GM12873 (cell line): ENCODE results near the gene RCOR1.
A peak's percentile ranks its signal among the peaks of the same experiment; 100 is the strongest.

Experiments used
- CTCF ChIP-seq: IDR thresholded peaks from 2 replicates; pipeline ENCODE4 v1.5.1; 2012; ENCODE audit warnings: low read depth, mild to moderate bottlenecking, moderate library complexity, low read length, control low read depth; ENCODE audit not compliant: insufficient read depth; ENCODE audit errors: missing control alignments

The RCOR1 gene

GRCh38 chr14:102593061-102593824 lies 794 bp downstream of the RCOR1 start:
- peak; percentile 47 for TF ChIP-seq CTCF

GRCh38 chr14:102593825-102594137 lies 1.3 kb downstream of the RCOR1 start:
- TF ChIP-seq CTCF = no peak

- peak; percentile 88 for TF ChIP-seq CTCF
These were observed 2.2 kb downstream of the RCOR1 start for GRCh38 chr14:102594514-102595175.

GRCh38 chr14:102601378-102601925 lies 9.0 kb downstream of the RCOR1 start:
- TF ChIP-seq CTCF = no peak

- TF ChIP-seq CTCF = no peak
These were observed 10.2 kb downstream of the RCOR1 start for GRCh38 chr14:102602421-102603292.

GRCh38 chr14:102603293-102603907 lies 11.0 kb downstream of the RCOR1 start:
- TF ChIP-seq CTCF = no peak

- no peak for TF ChIP-seq CTCF
These were observed 11.7 kb downstream of the RCOR1 start for GRCh38 chr14:102604183-102604582.
